Measurements from ENCODE around the gene SEC62. TPM values are rescaled to one million over a fixed set of nuclear protein-coding genes. Genes with fewer than 3 reads are reported as not detected.

SEC62 gene
- total RNA-seq, 1 donor from 2014 or later, result 27.1 TPM

GRCh38 chr3:170037463-170038433, 71.1 kb downstream of the SEC62 start, which contains the start of gene GPR160:
TSS of gene GPR160 (plus strand) at chr3:170037995. CDS start at chr3:170083973, 45,978 bp downstream.
- H3K36me3 ChIP-seq (ENCODE audit: control insufficient read depth, insufficient read depth, low read length), result no peaks in the 10 kb centered on the region
- TF ChIP-seq CTCF (IDR thresholded peaks at IDR 0.05; ENCODE audit: insufficient read depth, low read length, severe bottlenecking), result peak; percentile 84
- peak; percentile 13 for DNase-seq (ENCODE audit: low read depth)
- no peaks in the 10 kb centered on the region for H3K27me3 ChIP-seq (ENCODE audit: control insufficient read depth, insufficient read depth, low read length)
- no peak for FAIRE-seq
- H3K4me3 ChIP-seq (ENCODE audit: low read depth, low read length), result peak within 1 kb of the TSS; percentile 37

GRCh38 chr3:170038434-170039110, 72.0 kb downstream of the SEC62 start:
- FAIRE-seq, result no peak
- peak; percentile 20 for TF ChIP-seq CTCF (IDR thresholded peaks at IDR 0.05; ENCODE audit: insufficient read depth, low read length, severe bottlenecking)
- Histone ChIP-seq H3K4me3 (ENCODE audit: low read depth, low read length) (peak overlapping the region; percentile 37), H3K36me3 (ENCODE audit: control insufficient read depth, insufficient read depth, low read length) (no peaks in the 10 kb centered on the region), H3K27me3 (ENCODE audit: control insufficient read depth, insufficient read depth, low read length) (no peaks in the 10 kb centered on the region)
- DNase-seq (ENCODE audit: low read depth), result no peak

GRCh38 chr3:170040418-170040817, 73.8 kb downstream of the SEC62 start:
- FAIRE-seq, result no peak
- H3K4me3 ChIP-seq (ENCODE audit: low read depth, low read length), result no peak overlapping the region
- no peaks in the 10 kb centered on the region for H3K36me3 ChIP-seq (ENCODE audit: control insufficient read depth, insufficient read depth, low read length)
- H3K27me3 ChIP-seq (ENCODE audit: control insufficient read depth, insufficient read depth, low read length), result no peaks in the 10 kb centered on the region
- TF ChIP-seq CTCF (IDR thresholded peaks at IDR 0.05; ENCODE audit: insufficient read depth, low read length, severe bottlenecking), result no peak
- peak; percentile 29 for DNase-seq (ENCODE audit: low read depth)

GRCh38 chr3:170043506-170043905, 76.9 kb downstream of the SEC62 start:
- FAIRE-seq (no peak), DNase-seq (ENCODE audit: low read depth) (no peak)

GRCh38 chr3:170044271-170044670, 77.7 kb downstream of the SEC62 start:
- DNase-seq (ENCODE audit: low read depth), result no peak
- no peak overlapping the region for H3K4me3 ChIP-seq (ENCODE audit: low read depth, low read length)
- no peak for FAIRE-seq
- TF ChIP-seq CTCF (IDR thresholded peaks at IDR 0.05; ENCODE audit: insufficient read depth, low read length, severe bottlenecking), result no peak
- H3K27me3 ChIP-seq (ENCODE audit: control insufficient read depth, insufficient read depth, low read length), result no peaks in the 10 kb centered on the region
- no peaks in the 10 kb centered on the region for H3K36me3 ChIP-seq (ENCODE audit: control insufficient read depth, insufficient read depth, low read length)

More at GRCh38 chr3:170043506-170043905, 76.9 kb downstream of the SEC62 start:
- H3K4me3 ChIP-seq (ENCODE audit: low read depth, low read length), result no peak overlapping the region
- TF ChIP-seq CTCF (IDR thresholded peaks at IDR 0.05; ENCODE audit: insufficient read depth, low read length, severe bottlenecking), result no peak
- no peaks in the 10 kb centered on the region for H3K36me3 ChIP-seq (ENCODE audit: control insufficient read depth, insufficient read depth, low read length)
- H3K27me3 ChIP-seq (ENCODE audit: control insufficient read depth, insufficient read depth, low read length), result no peaks in the 10 kb centered on the region
